Umbilical cord (tissue), 2 donors: ENCODE results near the gene BPIFB3. TPM values are rescaled to one million over a fixed set of nuclear protein-coding genes. Genes with fewer than 3 reads are reported as not detected.

Experiments used
- DNase-seq: peaks from one replicate; pipeline ENCODE4 v3.0.0-alpha.2; 2015; ENCODE audit warnings: low spot score
- total RNA-seq: library from RNA; depleted of rRNA; stranded (reverse); fragments of >200 nt; gene quantifications from one replicate; pipeline ENCODE4 v1.2.3, GENCODE V29; 2014; ENCODE audit warnings: low replicate concordance; ENCODE audit not compliant: insufficient read depth

Gene BPIFB3
- total RNA-seq, 1 donor from 2014 or later: not detected

GRCh38 chr20:33061658-33062028 is 7.9 kb downstream of the BPIFB3 start:
- peak; percentile 5 for DNase-seq

- no peak for DNase-seq
Observed at GRCh38 chr20:33062105-33062824, 8.6 kb downstream of the BPIFB3 start.

GRCh38 chr20:33062825-33063149 is 9.1 kb downstream of the BPIFB3 start:
- no peak for DNase-seq

GRCh38 chr20:33063271-33063670 is 9.6 kb downstream of the BPIFB3 start:
- no peak for DNase-seq

- DNase-seq: no peak
Observed at GRCh38 chr20:33064572-33065287, 11.0 kb downstream of the BPIFB3 start.

- no peak for DNase-seq
Observed at GRCh38 chr20:33065785-33066184, 12.1 kb downstream of the BPIFB3 start.

GRCh38 chr20:33067806-33068205 is 14.1 kb downstream of the BPIFB3 start:
- DNase-seq: no peak

GRCh38 chr20:33068251-33068939 is 14.7 kb downstream of the BPIFB3 start:
- no peak for DNase-seq

GRCh38 chr20:33069673-33070072 is 16.0 kb downstream of the BPIFB3 start:
- DNase-seq: no peak

- DNase-seq: no peak
Observed at GRCh38 chr20:33070111-33071053, 16.7 kb downstream of the BPIFB3 start.

- no peak for DNase-seq
Observed at GRCh38 chr20:33071198-33071597, 17.5 kb downstream of the BPIFB3 start.

- no peak for DNase-seq
Observed at GRCh38 chr20:33072362-33072761, 18.7 kb downstream of the BPIFB3 start.

- DNase-seq: no peak
Observed at GRCh38 chr20:33072813-33073212, 19.1 kb downstream of the BPIFB3 start.

GRCh38 chr20:33074675-33075074 is 21.0 kb downstream of the BPIFB3 start:
- DNase-seq: no peak

GRCh38 chr20:33075281-33075680 is 21.6 kb downstream of the BPIFB3 start:
- DNase-seq: no peak

GRCh38 chr20:33076662-33077372 is 23.1 kb downstream of the BPIFB3 start:
- DNase-seq: no peak

GRCh38 chr20:33079259-33079658 is 25.6 kb downstream of the BPIFB3 start, which contains the start of gene BPIFB4:
BPIFB4 (plus strand) TSS chr20:33079643; CDS start chr20:33081527, 1,884 bp downstream.
- DNase-seq: peak; percentile 14

- DNase-seq: no peak
Observed at GRCh38 chr20:33081411-33082154, 27.9 kb downstream of the BPIFB3 start.

- peak; percentile 87 for DNase-seq
Observed at GRCh38 chr20:33082546-33082945, 28.8 kb downstream of the BPIFB3 start.
